ENCODE results near the gene ECHDC3.
A peak's percentile ranks its signal among the peaks of the same experiment; 100 is the strongest.

Gene ECHDC3

GRCh38 chr10:11712744-11713143 lies 29.4 kb upstream of the ECHDC3 start (continued):
- TF ChIP-seq ZNF785 (tag by site-specific recombination; IDR thresholded peaks at IDR 0.05) (no peak), PRDM1 (tag by site-specific recombination; IDR thresholded peaks at IDR 0.05) (no peak), ZSCAN30 (tag by site-specific recombination; IDR thresholded peaks at IDR 0.05) (no peak), KLF17 (tag by site-specific recombination; IDR thresholded peaks at IDR 0.05) (no peak), ZNF366 (tag by site-specific recombination; conservative IDR thresholded peaks at IDR 0.05) (no peak), ZNF132 (tag by site-specific recombination; IDR thresholded peaks at IDR 0.05; ENCODE audit: borderline replicate concordance) (no peak), ZBTB6 (tag by site-specific recombination; IDR thresholded peaks at IDR 0.05) (no peak)

GRCh38 chr10:11713186-11713743 lies 28.9 kb upstream of the ECHDC3 start:
- POLR2A ChIA-PET: no interaction called here
- TF ChIP-seq EGR2 (tag by site-specific recombination; IDR thresholded peaks at IDR 0.05; ENCODE audit: low read depth) (peak; percentile 84), ZFHX2 (tag by site-specific recombination; conservative IDR thresholded peaks at IDR 0.05) (peak; percentile 92), ZSCAN18 (tag by site-specific recombination; IDR thresholded peaks at IDR 0.05) (no peak)
- H3K4me3 ChIP-seq (ENCODE audit: low read depth, low read length): no peak overlapping the region
- no peak overlapping the region for H3K27ac ChIP-seq (ENCODE audit: extremely low read depth, low read depth, low read length)
- no peaks in the 10 kb centered on the region for H3K4me1 ChIP-seq (ENCODE audit: control insufficient read depth, insufficient read depth, low read length)
- H3K36me3 ChIP-seq (ENCODE audit: control insufficient read depth in 2 of 2, insufficient read depth in 1 of 2, low read length in 2 of 2): no peaks in the 10 kb centered on the region
- CTCF ChIA-PET: no interaction called here
- no peaks in the 10 kb centered on the region for H3K9me3 ChIP-seq (ENCODE audit: control insufficient read depth, insufficient read depth, low read depth, low read length)

GRCh38 chr10:11713963-11714362 lies 28.2 kb upstream of the ECHDC3 start:
- Histone ChIP-seq H3K4me3 (ENCODE audit: low read depth, low read length) (no peak overlapping the region), H3K36me3 (ENCODE audit: control insufficient read depth in 2 of 2, insufficient read depth in 1 of 2, low read length in 2 of 2) (no peaks in the 10 kb centered on the region), H3K27ac (ENCODE audit: extremely low read depth, low read depth, low read length) (no peak overlapping the region), H3K9me3 (ENCODE audit: control insufficient read depth, insufficient read depth, low read depth, low read length) (no peaks in the 10 kb centered on the region), H3K4me1 (ENCODE audit: control insufficient read depth, insufficient read depth, low read length) (no peaks in the 10 kb centered on the region)
- ChIA-PET CTCF (no interaction called here), POLR2A (no interaction called here)
- TF ChIP-seq ZNF449 (tag by site-specific recombination; IDR thresholded peaks at IDR 0.05): no peak
- no peak for TF ChIP-seq ZNF747 (tag by site-specific recombination; IDR thresholded peaks at IDR 0.05)
- TF ChIP-seq REPIN1 (tag by site-specific recombination; IDR thresholded peaks at IDR 0.05; ENCODE audit: low read depth): no peak
- no peak for TF ChIP-seq ZNF585B (tag by site-specific recombination; IDR thresholded peaks at IDR 0.05)
- TF ChIP-seq ZNF549 (tag by site-specific recombination; IDR thresholded peaks at IDR 0.05): no peak
- no peak for TF ChIP-seq PRDM6 (tag by site-specific recombination; IDR thresholded peaks at IDR 0.05)
- TF ChIP-seq ELK4 (IDR thresholded peaks at IDR 0.05; ENCODE audit: borderline replicate concordance, low read depth, low read length): no peak
- no peak for TF ChIP-seq ZNF610 (tag by site-specific recombination; IDR thresholded peaks at IDR 0.05; ENCODE audit: borderline replicate concordance)
- TF ChIP-seq GLIS2 (tag by site-specific recombination; IDR thresholded peaks at IDR 0.05): no peak

Measured in HEK293 (cell line).